ENCODE results near the gene RSBN1.
"Not testable (repeated sequence)": the region's sequence is repeated elsewhere in the genome, so short reads cannot be mapped to it uniquely, and the experiment has no call there.

The RSBN1 gene

GRCh38 chr1:113811888-113812660 lies at the start of gene RSBN1:
RSBN1 (minus strand) TSS chr1:113812476; CDS start chr1:113812412, 64 bp downstream.
- H3K27me3 Mint-ChIP-seq = no peaks in the 10 kb centered on the region
- peak; percentile 97 for ATAC-seq
- H3K4me1 Mint-ChIP-seq = peaks cover 40% of the 10 kb centered on the region
- DNase-seq = peak; percentile 97
- peak within 1 kb of the TSS; percentile 96 for H3K4me3 Mint-ChIP-seq
- peak within 1 kb of the TSS; percentile 90 for H3K27ac Mint-ChIP-seq
- no peaks in the 10 kb centered on the region for H3K9me3 Mint-ChIP-seq
- H3K36me3 Mint-ChIP-seq (ENCODE audit: low read depth) = peaks cover 16% of the 10 kb centered on the region

- no peak for ATAC-seq
- Mint-ChIP-seq H3K27ac (peak overlapping the region; percentile 77), H3K9me3 (no peaks in the 10 kb centered on the region), H3K4me3 (no peak overlapping the region), H3K27me3 (no peaks in the 10 kb centered on the region), H3K36me3 (ENCODE audit: low read depth) (peaks cover 68% of the 10 kb centered on the region), H3K4me1 (peaks cover 61% of the 10 kb centered on the region)
- no peak for DNase-seq
Measured at GRCh38 chr1:113861641-113862040, 49.4 kb upstream of the RSBN1 start.

- Mint-ChIP-seq H3K36me3 (ENCODE audit: low read depth) (peaks cover 74% of the 10 kb centered on the region), H3K9me3 (no peaks in the 10 kb centered on the region), H3K4me3 (no peak overlapping the region), H3K4me1 (peaks cover 56% of the 10 kb centered on the region), H3K27ac (peak overlapping the region; percentile 57), H3K27me3 (no peaks in the 10 kb centered on the region)
- no peak for DNase-seq
- ATAC-seq = no peak
Measured at GRCh38 chr1:113860891-113861290, 48.6 kb upstream of the RSBN1 start.

GRCh38 chr1:113859478-113860175 lies 47.4 kb upstream of the RSBN1 start:
- no peaks in the 10 kb centered on the region for H3K27me3 Mint-ChIP-seq
- H3K4me3 Mint-ChIP-seq = peak overlapping the region; percentile 37
- H3K36me3 Mint-ChIP-seq (ENCODE audit: low read depth) = peaks cover 71% of the 10 kb centered on the region
- no peaks in the 10 kb centered on the region for H3K9me3 Mint-ChIP-seq
- H3K4me1 Mint-ChIP-seq = peaks cover 48% of the 10 kb centered on the region
- peak overlapping the region; percentile 57 for H3K27ac Mint-ChIP-seq
- no peak for DNase-seq
- ATAC-seq = peak; percentile 63

- Mint-ChIP-seq H3K4me1 (peaks cover 53% of the 10 kb centered on the region), H3K27me3 (no peaks in the 10 kb centered on the region), H3K36me3 (ENCODE audit: low read depth) (peaks cover 71% of the 10 kb centered on the region), H3K4me3 (no peak overlapping the region), H3K9me3 (no peaks in the 10 kb centered on the region), H3K27ac (peak overlapping the region; percentile 23)
- no peak for ATAC-seq
- DNase-seq = no peak
Measured at GRCh38 chr1:113858982-113859381, 46.7 kb upstream of the RSBN1 start.

- Mint-ChIP-seq H3K27ac (no peak overlapping the region), H3K36me3 (ENCODE audit: low read depth) (peaks cover 70% of the 10 kb centered on the region), H3K4me1 (peaks cover 49% of the 10 kb centered on the region)
Measured at GRCh38 chr1:113858418-113858817, 46.1 kb upstream of the RSBN1 start.

GRCh38 chr1:113857776-113858175 lies 45.5 kb upstream of the RSBN1 start:
- Mint-ChIP-seq H3K9me3 (no peaks in the 10 kb centered on the region), H3K4me3 (no peak overlapping the region), H3K4me1 (peaks cover 46% of the 10 kb centered on the region), H3K27me3 (no peaks in the 10 kb centered on the region), H3K36me3 (ENCODE audit: low read depth) (peaks cover 69% of the 10 kb centered on the region), H3K27ac (peak overlapping the region; percentile 44)
- DNase-seq (no peak), ATAC-seq (no peak)

More at GRCh38 chr1:113858418-113858817, 46.1 kb upstream of the RSBN1 start:
- no peak overlapping the region for H3K4me3 Mint-ChIP-seq
- H3K27me3 Mint-ChIP-seq = no peaks in the 10 kb centered on the region
- H3K9me3 Mint-ChIP-seq = no peaks in the 10 kb centered on the region
- DNase-seq = no peak
- no peak for ATAC-seq

- Mint-ChIP-seq H3K27ac (no peak overlapping the region), H3K9me3 (no peaks in the 10 kb centered on the region), H3K27me3 (no peaks in the 10 kb centered on the region), H3K36me3 (ENCODE audit: low read depth) (peaks cover 72% of the 10 kb centered on the region), H3K4me3 (no peak overlapping the region), H3K4me1 (peaks cover 41% of the 10 kb centered on the region)
- ATAC-seq = no peak
- DNase-seq = no peak
Measured at GRCh38 chr1:113856401-113856790, 44.1 kb upstream of the RSBN1 start.

GRCh38 chr1:113855630-113856400 lies 43.5 kb upstream of the RSBN1 start:
- Mint-ChIP-seq H3K36me3 (ENCODE audit: low read depth) (peaks cover 73% of the 10 kb centered on the region), H3K27me3 (no peaks in the 10 kb centered on the region), H3K9me3 (no peaks in the 10 kb centered on the region), H3K4me1 (peaks cover 43% of the 10 kb centered on the region), H3K27ac (no peak overlapping the region), H3K4me3 (no peak overlapping the region)
- DNase-seq (no peak), ATAC-seq (no peak)

GRCh38 chr1:113854234-113854633 lies 42.0 kb upstream of the RSBN1 start:
- no peak overlapping the region for H3K4me3 Mint-ChIP-seq
- ATAC-seq (no peak), DNase-seq (no peak)
- H3K27me3 Mint-ChIP-seq = no peaks in the 10 kb centered on the region
- H3K36me3 Mint-ChIP-seq (ENCODE audit: low read depth) = peaks cover 72% of the 10 kb centered on the region
- H3K9me3 Mint-ChIP-seq = no peaks in the 10 kb centered on the region
- H3K27ac Mint-ChIP-seq = peak overlapping the region; percentile 3
- H3K4me1 Mint-ChIP-seq = peaks cover 36% of the 10 kb centered on the region

GRCh38 chr1:113852694-113853093 lies 40.4 kb upstream of the RSBN1 start:
- not testable (repeated sequence) for H3K4me3 Mint-ChIP-seq, ATAC-seq, H3K27me3 Mint-ChIP-seq, H3K27ac Mint-ChIP-seq, DNase-seq, H3K9me3 Mint-ChIP-seq
- H3K36me3 Mint-ChIP-seq (ENCODE audit: low read depth) = peaks cover 75% of the 10 kb centered on the region
- peaks cover 30% of the 10 kb centered on the region for H3K4me1 Mint-ChIP-seq

GRCh38 chr1:113850127-113850796 lies 38.0 kb upstream of the RSBN1 start:
- H3K4me3 Mint-ChIP-seq = no peak overlapping the region
- H3K27ac Mint-ChIP-seq = peak overlapping the region; percentile 73
- peaks cover 28% of the 10 kb centered on the region for H3K4me1 Mint-ChIP-seq
- H3K9me3 Mint-ChIP-seq = no peaks in the 10 kb centered on the region
- ATAC-seq (no peak), DNase-seq (no peak)
- peaks cover 75% of the 10 kb centered on the region for H3K36me3 Mint-ChIP-seq (ENCODE audit: low read depth)
- no peaks in the 10 kb centered on the region for H3K27me3 Mint-ChIP-seq

- no peak overlapping the region for H3K27ac Mint-ChIP-seq
- H3K4me3 Mint-ChIP-seq = no peak overlapping the region
- peaks cover 21% of the 10 kb centered on the region for H3K4me1 Mint-ChIP-seq
- no peaks in the 10 kb centered on the region for H3K27me3 Mint-ChIP-seq
- H3K36me3 Mint-ChIP-seq (ENCODE audit: low read depth) = peaks cover 68% of the 10 kb centered on the region
- ATAC-seq = no peak
- no peak for DNase-seq
- no peaks in the 10 kb centered on the region for H3K9me3 Mint-ChIP-seq
Measured at GRCh38 chr1:113849072-113849471, 36.8 kb upstream of the RSBN1 start.

- Mint-ChIP-seq H3K4me1 (peaks cover 16% of the 10 kb centered on the region), H3K4me3 (no peak overlapping the region), H3K9me3 (no peaks in the 10 kb centered on the region), H3K36me3 (ENCODE audit: low read depth) (peaks cover 66% of the 10 kb centered on the region), H3K27me3 (no peaks in the 10 kb centered on the region), H3K27ac (peak overlapping the region; percentile 29)
- DNase-seq = no peak
- no peak for ATAC-seq
Measured at GRCh38 chr1:113846391-113847035, 34.2 kb upstream of the RSBN1 start.

Measured in activated naive CD8-positive, alpha-beta T cell treated with anti-CD3 and anti-CD28 coated beads, Interleukin-2, amount 50 U/mL, for 24 hours (primary cell).